H1 (cell line): Measurements from ENCODE around the gene SPACDR. TPM values are rescaled to one million over a fixed set of nuclear protein-coding genes. Genes with fewer than 3 reads are reported as not detected.

ENCODE experiments used
- CTCF ChIA-PET: fragments of 300-600 bp; sonication (Branson Sonifier 250); formaldehyde crosslinking; loops from one replicate; lab custom pipeline; 2021; ENCODE audit not compliant: partially characterized antibody; lab: Charles Lee
- POLR2A ChIA-PET: fragments of 300-600 bp; sonication (Branson Sonifier 250); formaldehyde crosslinking; loops from one replicate; lab custom pipeline; 2021; ENCODE audit warnings: inconsistent platforms; ENCODE audit not compliant: partially characterized antibody; lab: Charles Lee
- DNase-seq, 2 experiments: peaks; one replicate each; pipeline versions ENCODE4 v3.0.0 to v3.0.0-alpha.2; 2010 to 2022; ENCODE audit warnings: low spot score in 2 of 2, low read depth in 1 of 2, mixed read lengths in 1 of 2
- FAIRE-seq: peaks from 2 replicates; lab custom pipeline; 2011; peaks lifted over from hg19 to GRCh38; lab: Jason Lieb, UNC
- H2AFZ ChIP-seq: 2 replicates; pipeline ENCODE4 v1.8.1; 2012; ENCODE audit warnings: low read length, inconsistent platforms
- H2AK5ac ChIP-seq: 2 replicates; pipeline ENCODE4 v1.6.1; 2013; ENCODE audit warnings: low read depth, low read length
- H2BK120ac ChIP-seq: replicated peaks from 2 replicates; pipeline ENCODE3; 2013; ENCODE audit warnings: low read depth, low read length, inconsistent platforms
- H2BK12ac ChIP-seq: 2 replicates; pipeline ENCODE4 v1.6.1; 2013; ENCODE audit warnings: low read depth, low read length
- H2BK15ac ChIP-seq: 2 replicates; pipeline ENCODE4 v1.6.1; 2013; ENCODE audit warnings: low read length
- H2BK20ac ChIP-seq: 2 replicates; pipeline ENCODE4 v1.6.1; 2013; ENCODE audit warnings: low read length
- H2BK5ac ChIP-seq: 2 replicates; pipeline ENCODE4 v1.6.1; 2013; ENCODE audit warnings: low read depth, low read length
- H3K14ac ChIP-seq: 2 replicates; pipeline ENCODE4 v1.6.1; 2013; ENCODE audit warnings: inconsistent platforms; ENCODE audit not compliant: insufficient read length
- H3K18ac ChIP-seq: 2 replicates; pipeline ENCODE4 v1.6.1; 2013; ENCODE audit warnings: low read length; ENCODE audit errors: extremely low read depth
- H3K23ac ChIP-seq: 2 replicates; pipeline ENCODE4 v1.6.1; 2013; ENCODE audit warnings: inconsistent platforms; ENCODE audit not compliant: insufficient read length
- H3K23me2 ChIP-seq: 2 replicates; pipeline ENCODE4 v1.6.1; 2013; ENCODE audit warnings: low read depth, low read length
- H3K27ac ChIP-seq: 2 replicates; pipeline ENCODE4 v1.6.1; 2011; ENCODE audit warnings: low read depth, low read length, inconsistent platforms
- H3K27me3 ChIP-seq, 4 experiments: replicated peaks in 1 of 4; 1 replicate in 1 of 4; 2 replicates in 3 of 4; pipeline versions ENCODE4 v1.6.1 to v1.8.1; 2011 to 2013; ENCODE audit warnings: low read length in 3 of 4, mild to moderate bottlenecking in 3 of 4, inconsistent platforms in 2 of 4, mixed read lengths in 2 of 4, moderate library complexity in 1 of 4; ENCODE audit not compliant: control insufficient read depth in 3 of 4, insufficient read depth in 3 of 4; ENCODE audit errors: extremely low read depth in 1 of 4
- H3K36me3 ChIP-seq, 4 experiments: 2 replicates each; pipeline versions ENCODE4 v1.6.1 to v1.8.1; 2011 to 2013; ENCODE audit warnings: mild to moderate bottlenecking in 4 of 4, low read length in 3 of 4, moderate library complexity in 2 of 4, control low read depth in 1 of 4, inconsistent platforms in 1 of 4; ENCODE audit not compliant: insufficient read depth in 4 of 4, control insufficient read depth in 2 of 4
- H3K4ac ChIP-seq: replicated peaks from 2 replicates; pipeline ENCODE3; 2013; ENCODE audit warnings: low read length, low read depth, mixed read lengths, inconsistent platforms; ENCODE audit not compliant: insufficient read length
- H3K4me1 ChIP-seq, 4 experiments: replicated peaks in 1 of 4; 1 replicate in 1 of 4; 2 replicates in 3 of 4; pipeline versions ENCODE4 v1.6.1 to v1.8.1; 2011 to 2013; ENCODE audit warnings: low read length in 3 of 4, inconsistent platforms in 2 of 4, mixed read lengths in 1 of 4; ENCODE audit not compliant: insufficient read depth in 4 of 4, control insufficient read depth in 3 of 4
- H3K4me2 ChIP-seq, 2 experiments: 2 replicates each; pipeline versions ENCODE4 v1.6.1 to v1.8.1; 2011 to 2013; ENCODE audit warnings: low read depth in 2 of 2, low read length in 2 of 2, control low read depth in 1 of 2, inconsistent platforms in 1 of 2, mild to moderate bottlenecking in 1 of 2; ENCODE audit not compliant: insufficient read depth in 1 of 2
- H3K4me3 ChIP-seq, 4 experiments: fragments of 200-600, 300-600 bp in 1 of 4; sonication (generic), shearing (Covaris generic), sonication (Bioruptor Twin) in 1 of 4; 2 replicates each; pipeline versions ENCODE4 v1.5.1 to v1.8.1; 2011 to 2016; ENCODE audit warnings: low read length in 4 of 4, low read depth in 3 of 4, control low read depth in 2 of 4, inconsistent platforms in 2 of 4, mild to moderate bottlenecking in 2 of 4, mixed read lengths in 1 of 4, moderate library complexity in 1 of 4; ENCODE audit not compliant: insufficient read depth in 2 of 4; ENCODE audit errors: extremely low read depth in 1 of 4
- H3K56ac ChIP-seq: replicated peaks from 2 replicates; pipeline ENCODE3; 2013; ENCODE audit warnings: low read depth, mild to moderate bottlenecking, mixed read lengths, low read length, inconsistent platforms; ENCODE audit not compliant: insufficient read length
- H3K79me1 ChIP-seq: 2 replicates; pipeline ENCODE4 v1.6.1; 2013; ENCODE audit warnings: low read depth, low read length, control low read depth
- H3K79me2 ChIP-seq, 2 experiments: 2 replicates each; pipeline versions ENCODE4 v1.6.1 to v1.8.1; 2012 to 2013; ENCODE audit warnings: low read length in 2 of 2, mild to moderate bottlenecking in 2 of 2, inconsistent platforms in 1 of 2; ENCODE audit not compliant: insufficient read depth in 2 of 2, control insufficient read depth in 1 of 2
- H3K9ac ChIP-seq, 4 experiments: replicated peaks in 1 of 4; 1 replicate in 1 of 4; 2 replicates in 3 of 4; pipeline versions ENCODE4 v1.6.1 to v1.8.1; 2011 to 2013; ENCODE audit warnings: low read depth in 3 of 4, low read length in 3 of 4, control low read depth in 2 of 4, mild to moderate bottlenecking in 2 of 4, moderate library complexity in 2 of 4, inconsistent platforms in 1 of 4; ENCODE audit errors: extremely low read depth in 1 of 4
- H3K9me3 ChIP-seq, 2 experiments: 2 replicates each; pipeline versions ENCODE4 v1.6.1 to v1.8.1; 2012 to 2013; ENCODE audit warnings: mild to moderate bottlenecking in 2 of 2, moderate library complexity in 2 of 2, control low read depth in 1 of 2, inconsistent platforms in 1 of 2, low read depth in 1 of 2, low read length in 1 of 2, mixed read lengths in 1 of 2; ENCODE audit not compliant: insufficient read depth in 2 of 2
- H4K20me1 ChIP-seq, 2 experiments: replicated peaks in 1 of 2; 2 replicates each; pipeline versions ENCODE3 to v1.8.1; 2011 to 2013; ENCODE audit warnings: inconsistent platforms in 2 of 2, low read length in 2 of 2, mild to moderate bottlenecking in 1 of 2; ENCODE audit not compliant: insufficient read depth in 2 of 2, control insufficient read depth in 1 of 2
- H4K5ac ChIP-seq: 2 replicates; pipeline ENCODE4 v1.6.1; 2013; ENCODE audit warnings: low read length, low read depth, mixed read lengths, inconsistent platforms; ENCODE audit not compliant: insufficient read length
- H4K8ac ChIP-seq: 2 replicates; pipeline ENCODE4 v1.8.0; 2013; ENCODE audit warnings: mild to moderate bottlenecking, moderate library complexity, low read length, inconsistent platforms; ENCODE audit not compliant: insufficient read depth; ENCODE audit errors: extremely low read depth
- H4K91ac ChIP-seq: replicated peaks from 2 replicates; pipeline ENCODE3; 2013; ENCODE audit warnings: low read length, mixed read lengths, inconsistent platforms; ENCODE audit not compliant: insufficient read length
- EP300 ChIP-seq, 2 experiments: IDR thresholded peaks; 1 replicate in 1 of 2; 2 replicates in 1 of 2; pipeline ENCODE4 v1.6.1; 2011 to 2012; ENCODE audit warnings: low read depth in 2 of 2, low read length in 2 of 2, mild to moderate bottlenecking in 2 of 2, borderline replicate concordance in 1 of 2, inconsistent platforms in 1 of 2, moderate library complexity in 1 of 2
- TAF1 ChIP-seq: IDR thresholded peaks from 2 replicates; pipeline ENCODE4 v1.6.1; 2011; ENCODE audit warnings: mild to moderate bottlenecking, low read depth, low read length
- TAF7 ChIP-seq: optimal IDR thresholded peaks from 2 replicates; pipeline ENCODE3; 2011; ENCODE audit warnings: low read depth, mild to moderate bottlenecking, inconsistent platforms, low read length, moderate library complexity, borderline replicate concordance
- WGBS, 2 experiments: shearing (Covaris generic) in 1 of 2; methylation state at CpG; one replicate each; pipeline versions ENCODE4 v1.1.6 to v1.1.7; 2013 to 2015; ENCODE audit warnings: low lambda C conversion rate in 2 of 2, mixed read lengths in 2 of 2, inconsistent platforms in 1 of 2, low coverage in 1 of 2, missing lambda C conversion rate in 1 of 2; ENCODE audit not compliant: insufficient replicate concordance in 2 of 2, insufficient coverage in 1 of 2, insufficient read length in 1 of 2; ENCODE audit errors: extremely low coverage in 1 of 2, missing lambda C conversion rate in 1 of 2; 5-methylcytosine and 5-hydroxymethylcytosine counted together
- polyA plus RNA-seq, 7 experiments: library from polyadenylated mRNA; depleted of rRNA in 3 of 7; stranded (reverse) in 5 of 7; unstranded in 2 of 7; fragments of >200 nt in 5 of 7; fragments of 200-250 nt in 2 of 7; gene quantifications; 1 replicate in 5 of 7; 2 replicates in 1 of 7; 4 replicates in 1 of 7; pipeline versions ENCODE4 v1.2.1 to v1.2.3, GENCODE V29; 2011 to 2013; ENCODE audit warnings: missing spikeins in 2 of 7, mixed read lengths in 2 of 7
- total RNA-seq: library from RNA; stranded (reverse); fragmentation: NEBNext Ultra II Directional; extraction: Animal tissue kit (Norgen Biotek cat#: 25700); gene quantifications from 2 replicates; pipeline ENCODE4 v1.2.1, GENCODE V29; 2021
- TF ChIP-seq, protein P1 (sequence below), 3 experiments: IDR thresholded peaks; 1 replicate in 2 of 3; 2 replicates in 1 of 3; pipeline versions ENCODE4 v1.5.1 to v1.6.1; 2011; ENCODE audit warnings: low read length in 3 of 3, mild to moderate bottlenecking in 3 of 3, inconsistent platforms in 2 of 3, low read depth in 1 of 3, moderate library complexity in 1 of 3; ENCODE audit not compliant: insufficient read depth in 1 of 3; ENCODE audit errors: control extremely low read depth in 1 of 3

The SPACDR gene
- total and polyA plus RNA-seq, 2 of the 8 experiments (the other 6 are each of a cell fraction or from before 2014, with no cell fraction given): 0.26 TPM; not detected in 1

- Histone ChIP-seq H2BK5ac (no peak overlapping the region), H4K5ac (no peak overlapping the region), H3K79me1 (no peaks in the 10 kb centered on the region), H3K23me2 (no peaks in the 10 kb centered on the region), H3K27ac (no peak overlapping the region), H3K14ac (no peak overlapping the region), H2AFZ (no peak overlapping the region), H3K9ac (no peak overlapping the region), H3K36me3 (no peaks in the 10 kb centered on the region), H4K91ac (no peak overlapping the region)
- no peak for FAIRE-seq
- WGBS, 2 experiments: 74% methylated on average over 2 of the region's 2 CpGs; no CpG with 5 or more reads in 1 of the 2 experiments
- CTCF ChIA-PET: interaction anchor here (0.6 to 12.4 kb wide), 23 partner anchors 12 to 218 kb away, joined by 3 to 152 read pairs (median 4); partner anchors contain the start of genes MEPCE, NYAP1, TSC22D4 and ZCWPW1
- TF ChIP-seq TAF7: no peak
- TF ChIP-seq TAF1: no peak
- TF ChIP-seq EP300 (IDR thresholded peaks at IDR 0.05; ENCODE audit: borderline replicate concordance in 1 of 2, low read depth in 2 of 2, low read length in 2 of 2): no peak
- TF ChIP-seq, protein P1, sequence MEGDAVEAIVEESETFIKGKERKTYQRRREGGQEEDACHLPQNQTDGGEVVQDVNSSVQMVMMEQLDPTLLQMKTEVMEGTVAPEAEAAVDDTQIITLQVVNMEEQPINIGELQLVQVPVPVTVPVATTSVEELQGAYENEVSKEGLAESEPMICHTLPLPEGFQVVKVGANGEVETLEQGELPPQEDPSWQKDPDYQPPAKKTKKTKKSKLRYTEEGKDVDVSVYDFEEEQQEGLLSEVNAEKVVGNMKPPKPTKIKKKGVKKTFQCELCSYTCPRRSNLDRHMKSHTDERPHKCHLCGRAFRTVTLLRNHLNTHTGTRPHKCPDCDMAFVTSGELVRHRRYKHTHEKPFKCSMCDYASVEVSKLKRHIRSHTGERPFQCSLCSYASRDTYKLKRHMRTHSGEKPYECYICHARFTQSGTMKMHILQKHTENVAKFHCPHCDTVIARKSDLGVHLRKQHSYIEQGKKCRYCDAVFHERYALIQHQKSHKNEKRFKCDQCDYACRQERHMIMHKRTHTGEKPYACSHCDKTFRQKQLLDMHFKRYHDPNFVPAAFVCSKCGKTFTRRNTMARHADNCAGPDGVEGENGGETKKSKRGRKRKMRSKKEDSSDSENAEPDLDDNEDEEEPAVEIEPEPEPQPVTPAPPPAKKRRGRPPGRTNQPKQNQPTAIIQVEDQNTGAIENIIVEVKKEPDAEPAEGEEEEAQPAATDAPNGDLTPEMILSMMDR (IDR thresholded peaks at IDR 0.05; ENCODE audit: control extremely low read depth in 1 of 3, insufficient read depth in 1 of 3, low read depth in 1 of 3, low read length in 3 of 3): no peak
- TF ChIP-seq, all 59 proteins: peak for 0
- Histone ChIP-seq H3K79me2 (no peaks in the 10 kb centered on the region), H4K8ac (no peak overlapping the region), H3K18ac (no peak overlapping the region), H3K56ac (no peak overlapping the region), H2BK12ac (no peak overlapping the region), H2BK120ac (no peak overlapping the region), H3K4ac (no peak overlapping the region), H2BK15ac (no peak overlapping the region), H2BK20ac (no peak overlapping the region), H3K4me3 (no peak overlapping the region), H3K4me2 (no peak overlapping the region), H3K23ac (no peak overlapping the region), H3K9me3 (no peaks in the 10 kb centered on the region), H3K4me1 (peaks cover 0 to 5% (median 1%) of the 10 kb centered on the region in 4 experiments; a peak in 5 of 7 replicates), H3K27me3 (no peaks in the 10 kb centered on the region), H2AK5ac (no peak overlapping the region), H4K20me1 (no peaks in the 10 kb centered on the region)
- POLR2A ChIA-PET: interaction anchor here (0.6 to 4.7 kb wide), 5 partner anchors 14 to 104 kb away, joined by 3 to 25 read pairs (median 3); partner anchors contain the start of genes MEPCE and ZCWPW1
- DNase-seq: no peak
Measured at GRCh38 chr7:100464791-100465190, 731 bp upstream of the SPACDR start.
